K562 (cell line): ENCODE measurements around the gene RASSF6. TPM values are rescaled to one million over a fixed set of nuclear protein-coding genes. Genes with fewer than 3 reads are reported as not detected.

ENCODE experiments used
- ATAC-seq: fragments of 200-7000 bp; cut with Tn5 transposase; 3 replicates; pipeline ENCODE4 v1.9.1; 2020; ENCODE audit warnings: moderate library complexity
- BruUV-seq: library from RNA; stranded (reverse); fragments of 400-500 nt; replicated peaks from 2 replicates; lab custom pipeline; 2021; lab: Mats Ljungman, UMichigan
- CTCF ChIA-PET: fragments of 300-600 bp; formaldehyde crosslinking; extraction: SDS; loops from one replicate; lab custom pipeline; 2021; ENCODE audit warnings: low intra/inter-chr PET ratio; lab: Yijun Ruan, JAX
- POLR2A ChIA-PET: fragments of 300-600, 350-650 bp; sonication (Branson Sonifier 250); formaldehyde crosslinking; extraction: SDS; loops from one replicate; lab custom pipeline; 2021; ENCODE audit warnings: antibody characterized with exemption, inconsistent platforms; lab: Yijun Ruan, JAX
- DNase-seq, 4 experiments: peaks; one replicate each; pipeline versions ENCODE4 v3.0.0 to v3.0.0-alpha.2; 2011 to 2018; ENCODE audit warnings: low spot score in 3 of 4, mixed read lengths in 3 of 4; ENCODE audit errors: extremely low read depth in 1 of 4
- FAIRE-seq: peaks from 2 replicates; lab custom pipeline; 2011; peaks lifted over from hg19 to GRCh38; lab: Jason Lieb, UNC
- H2AFZ ChIP-seq: 2 replicates; pipeline ENCODE4 v1.6.0; 2011; ENCODE audit warnings: low read depth, low read length, control low read depth, inconsistent platforms
- H3K27ac ChIP-seq: fragments of 200-600 bp; 3 replicates; pipeline ENCODE4 v1.8.0; 2011; ENCODE audit warnings: low read depth, mild to moderate bottlenecking, control low read depth, inconsistent platforms, low read length, moderate library complexity, mixed read lengths; ENCODE audit errors: extremely low read depth
- H3K27me3 ChIP-seq, 2 experiments: fragments of 300-600 bp in 1 of 2; 2 replicates in 1 of 2; 3 replicates in 1 of 2; pipeline versions ENCODE4 v1.6.0 to v1.8.0; 2011; ENCODE audit warnings: inconsistent platforms in 2 of 2, low read length in 2 of 2, mild to moderate bottlenecking in 1 of 2, mixed read lengths in 1 of 2, moderate library complexity in 1 of 2; ENCODE audit not compliant: control insufficient read depth in 2 of 2, insufficient read depth in 2 of 2
- H3K36me3 ChIP-seq: fragments of 300-600 bp; 3 replicates; pipeline ENCODE4 v1.8.0; 2011; ENCODE audit warnings: mild to moderate bottlenecking, low read length, inconsistent platforms; ENCODE audit not compliant: control insufficient read depth, insufficient read depth
- H3K4me1 ChIP-seq, 2 experiments: fragments of 200-600 bp in 1 of 2; replicated peaks in 1 of 2; 2 replicates in 1 of 2; 3 replicates in 1 of 2; pipeline versions ENCODE4 v1.5.1 to v1.8.0; 2011; ENCODE audit warnings: inconsistent platforms in 2 of 2, low read length in 2 of 2, mild to moderate bottlenecking in 1 of 2, mixed read lengths in 1 of 2, moderate library complexity in 1 of 2; ENCODE audit not compliant: control insufficient read depth in 2 of 2, insufficient read depth in 2 of 2
- H3K4me2 ChIP-seq: 2 replicates; pipeline ENCODE4 v1.6.1; 2011; ENCODE audit warnings: low read length, control low read depth, inconsistent platforms, mixed read lengths; ENCODE audit not compliant: insufficient read depth
- H3K4me3 ChIP-seq: fragments of 200-600 bp; sonication (generic), shearing (Covaris generic); 2 replicates; pipeline ENCODE4 v1.5.1; 2016; ENCODE audit warnings: control low read depth, inconsistent platforms
- H3K79me2 ChIP-seq: fragments of 200-600 bp; 3 replicates; pipeline ENCODE4 v1.8.0; 2011; ENCODE audit warnings: low read length, inconsistent platforms; ENCODE audit not compliant: control insufficient read depth, insufficient read depth
- H3K9ac ChIP-seq, 2 experiments: 2 replicates each; pipeline versions ENCODE4 v1.6.0 to v1.6.1; 2011; ENCODE audit warnings: low read depth in 2 of 2, low read length in 2 of 2, control low read depth in 1 of 2, inconsistent platforms in 1 of 2, mild to moderate bottlenecking in 1 of 2, mixed read lengths in 1 of 2; ENCODE audit not compliant: insufficient read depth in 1 of 2
- H3K9me1 ChIP-seq: one replicate; pipeline ENCODE4 v1.6.0; 2011; ENCODE audit warnings: inconsistent platforms, mild to moderate bottlenecking, low read length, moderate library complexity; ENCODE audit not compliant: control insufficient read depth, insufficient read depth
- H3K9me3 ChIP-seq: replicated peaks from 2 replicates; pipeline ENCODE4 v1.5.1; 2011; ENCODE audit warnings: low read depth, low read length, inconsistent platforms; ENCODE audit not compliant: control insufficient read depth, insufficient read depth
- H4K20me1 ChIP-seq: replicated peaks from 2 replicates; pipeline ENCODE4 v1.6.1; 2011; ENCODE audit warnings: low read length, inconsistent platforms, mixed read lengths; ENCODE audit not compliant: control insufficient read depth, insufficient read depth
- CBFA2T2 ChIP-seq: fragments of 450-650 bp; conservative IDR thresholded peaks from 2 replicates; pipeline ENCODE4 v1.6.1; 2017; ENCODE audit warnings: mild to moderate bottlenecking
- HMGN3 ChIP-seq: IDR thresholded peaks from 2 replicates; pipeline ENCODE4 v1.6.1; 2011; ENCODE audit warnings: borderline replicate concordance, low read depth, mild to moderate bottlenecking, mixed read lengths, low read length; ENCODE audit not compliant: insufficient read length; ENCODE audit errors: extremely low read depth
- KAT8 ChIP-seq: fragments of 450-650 bp; IDR thresholded peaks from 2 replicates; pipeline ENCODE4 v1.6.1; 2016; ENCODE audit warnings: low read depth, mild to moderate bottlenecking
- RAD51 ChIP-seq: fragments of 450-650 bp; IDR thresholded peaks from 2 replicates; pipeline ENCODE4 v1.7.1; 2016; ENCODE audit warnings: low read depth, mild to moderate bottlenecking, borderline replicate concordance
- RBM22 ChIP-seq: fragments of 200-400 bp; formaldehyde crosslinking; IDR thresholded peaks from 2 replicates; pipeline ENCODE4 v1.6.1; 2018; ENCODE audit warnings: low read length, low read depth; ENCODE audit not compliant: poor library complexity, severe bottlenecking
- RBM39 ChIP-seq: fragments of 200-400 bp; formaldehyde crosslinking; optimal IDR thresholded peaks from 2 replicates; pipeline ENCODE3; 2018; ENCODE audit warnings: low read depth, low read length
- TOE1 ChIP-seq, 2 experiments: fragments of 450-650 bp in 1 of 2; sonication (generic) in 1 of 2; formaldehyde crosslinking in 1 of 2; IDR thresholded peaks; 2 replicates each; pipeline versions ENCODE4 v1.7.1 to v1.8.0; 2016 to 2022; ENCODE audit warnings: borderline replicate concordance in 2 of 2, mild to moderate bottlenecking in 2 of 2, antibody characterized with exemption in 1 of 2, inconsistent platforms in 1 of 2, low read depth in 1 of 2, missing genetic modification reagents in 1 of 2, moderate library complexity in 1 of 2
- ZBTB1 ChIP-seq: sonication (generic); formaldehyde crosslinking; IDR thresholded peaks from 2 replicates; pipeline ENCODE4 v1.8.1; 2023; ENCODE audit warnings: missing genetic modification reagents, low read depth, mild to moderate bottlenecking, borderline replicate concordance
- ZNF766 ChIP-seq: fragments of 200-800 bp; sonication (Bioruptor generic); conservative IDR thresholded peaks from 2 replicates; pipeline ENCODE4 v1.6.1; 2016; ENCODE audit warnings: missing genetic modification characterization, missing compliant biosample characterization
- WGBS: fragments of 100-300 bp; shearing (Covaris generic); methylation state at CpG from one replicate; pipeline ENCODE4 v1.1.6; 2016; ENCODE audit warnings: low coverage, mixed read lengths; ENCODE audit not compliant: insufficient coverage; ENCODE audit errors: missing lambda C conversion rate; 5-methylcytosine and 5-hydroxymethylcytosine counted together
- in situ Hi-C: fragments of 300-500 bp; cut with MboI; formaldehyde crosslinking; loops from 4 replicates; pipeline ENCODE4 v1.15.0; 2018; ENCODE audit warnings: inconsistent platforms, mixed read lengths
- intact Hi-C: fragments of 100-400 bp; cut with micrococcal nuclease; formaldehyde crosslinking; loops from 2 replicates; pipeline ENCODE4 v1.14.2; 2022
- polyA plus RNA-seq, 8 experiments: library from polyadenylated mRNA; depleted of rRNA in 4 of 8; stranded (reverse) in 5 of 8; unstranded in 3 of 8; fragments of >200 nt; fragmentation: Nextera tagmentation in 2 of 8; fragmentation: Illumina TruSeq in 1 of 8; extraction: Ambion mirVana in 2 of 8; extraction: Trizol in 1 of 8; gene quantifications; 2 replicates each; pipeline versions ENCODE4 v1.2.1 to v1.2.3, GENCODE V29; 2011 to 2014; ENCODE audit warnings: inconsistent platforms in 1 of 8, missing spikeins in 1 of 8
- total RNA-seq, 7 experiments: library from RNA; depleted of rRNA in 6 of 7; stranded (reverse); fragments of >200 nt in 6 of 7; fragmentation: Illumina TruSeq in 2 of 7; extraction: Trizol in 2 of 7; gene quantifications; 2 replicates each; pipeline versions ENCODE4 v1.2.1 to v1.2.3, GENCODE V29; 2011 to 2021; ENCODE audit warnings: low replicate concordance in 1 of 7
- TF ChIP-seq, protein P1 (sequence below): fragments of 450-650 bp; formaldehyde crosslinking; IDR thresholded peaks from 2 replicates; pipeline ENCODE4 v1.4.0; 2020; ENCODE audit warnings: mild to moderate bottlenecking, mixed read lengths
- TF ChIP-seq, protein P2 (sequence below): fragments of 200-800 bp; sonication (Bioruptor generic); IDR thresholded peaks from 2 replicates; pipeline ENCODE4 v1.6.1; 2017; ENCODE audit warnings: missing genetic modification characterization, missing compliant biosample characterization
- TF ChIP-seq, protein P3 (sequence below), 2 experiments: fragments of 200-800 bp in 1 of 2; sonication (Bioruptor generic) in 1 of 2; sonication (generic) in 1 of 2; formaldehyde crosslinking in 1 of 2; IDR thresholded peaks in 1 of 2; conservative IDR thresholded peaks in 1 of 2; 2 replicates each; pipeline versions ENCODE4 v1.5.0 to v1.6.1; 2016 to 2020; ENCODE audit warnings: missing compliant biosample characterization in 1 of 2, missing genetic modification characterization in 1 of 2, missing genetic modification reagents in 1 of 2
- TF ChIP-seq, protein P4 (sequence below): sonication (generic); formaldehyde crosslinking; IDR thresholded peaks from 2 replicates; pipeline ENCODE4 v1.8.1; 2022; ENCODE audit warnings: missing genetic modification reagents

The RASSF6 gene
- total and polyA plus RNA-seq, 9 of the 15 experiments (the other 6 are each of a cell fraction or from before 2014, with no cell fraction given): under 0.01 to 0.25 (median 0.06) TPM; not detected in 1

DNA sequence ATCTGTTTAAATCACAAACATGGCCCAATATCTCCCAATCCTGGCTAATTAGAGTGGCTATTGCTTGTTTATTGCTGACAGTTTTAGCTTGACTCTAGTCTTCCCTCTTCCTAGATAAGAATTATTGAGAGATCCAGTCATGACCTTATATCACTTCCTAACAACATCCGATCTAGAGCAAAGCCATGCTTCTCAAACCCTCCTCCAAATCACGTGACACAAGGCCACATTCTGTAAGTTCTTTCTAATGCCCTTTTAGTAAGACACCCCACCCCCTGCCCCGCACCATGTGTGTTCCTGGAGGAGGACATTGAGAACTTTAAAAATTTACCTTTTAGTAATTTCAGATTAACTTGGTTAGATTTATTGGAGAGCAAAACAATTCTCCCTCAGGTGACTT is 40.6 kb upstream of the RASSF6 start:
- Histone ChIP-seq H3K27ac (no peak overlapping the region), H3K79me2 (no peaks in the 10 kb centered on the region), H3K9me1 (no peaks in the 10 kb centered on the region), H3K27me3 (no peaks in the 10 kb centered on the region), H3K4me1 (no peaks in the 10 kb centered on the region; a peak in 1 of 5 replicates), H3K9me3 (no peaks in the 10 kb centered on the region), H3K4me3 (no peak overlapping the region), H3K36me3 (no peaks in the 10 kb centered on the region), H2AFZ (no peak overlapping the region), H3K9ac (no peak overlapping the region), H3K4me2 (no peak overlapping the region), H4K20me1 (no peaks in the 10 kb centered on the region)
- in situ Hi-C loops (loop anchor here (10.0 kb wide), 1 partner anchor 374 kb away; the partner anchor contains the start of gene CXCL3), intact Hi-C loops (loop anchor here (5.0 kb wide), 3 partner anchors 66 to 651 kb away; partner anchors contain the start of gene CXCL3)
- POLR2A ChIA-PET: interaction anchor here (0.5 kb wide), 1 partner anchor 155 kb away, joined by 3 read pairs; no protein-coding TSS in a partner anchor
- no TSS peak for BruUV-seq
- 25% methylated on average over 2 of the region's 3 CpGs for WGBS
- CTCF ChIA-PET: no interaction called here
- FAIRE-seq: peak; percentile 64
- DNase-seq: no peak
- no peak for ATAC-seq
- peak; percentile 36; the same call in 1 of the 2 replicates for TF ChIP-seq TOE1 (IDR thresholded peaks at IDR 0.05; ENCODE audit: borderline replicate concordance)
- TF ChIP-seq TOE1 (CRISPR knock-in tag; IDR thresholded peaks at IDR 0.05; ENCODE audit: borderline replicate concordance, low read depth): no peak
- no peak for TF ChIP-seq ZNF766
- TF ChIP-seq CBFA2T2: peak; percentile 18; the same call in 1 of the 2 replicates
- TF ChIP-seq HMGN3: no peak
- TF ChIP-seq, protein P1, sequence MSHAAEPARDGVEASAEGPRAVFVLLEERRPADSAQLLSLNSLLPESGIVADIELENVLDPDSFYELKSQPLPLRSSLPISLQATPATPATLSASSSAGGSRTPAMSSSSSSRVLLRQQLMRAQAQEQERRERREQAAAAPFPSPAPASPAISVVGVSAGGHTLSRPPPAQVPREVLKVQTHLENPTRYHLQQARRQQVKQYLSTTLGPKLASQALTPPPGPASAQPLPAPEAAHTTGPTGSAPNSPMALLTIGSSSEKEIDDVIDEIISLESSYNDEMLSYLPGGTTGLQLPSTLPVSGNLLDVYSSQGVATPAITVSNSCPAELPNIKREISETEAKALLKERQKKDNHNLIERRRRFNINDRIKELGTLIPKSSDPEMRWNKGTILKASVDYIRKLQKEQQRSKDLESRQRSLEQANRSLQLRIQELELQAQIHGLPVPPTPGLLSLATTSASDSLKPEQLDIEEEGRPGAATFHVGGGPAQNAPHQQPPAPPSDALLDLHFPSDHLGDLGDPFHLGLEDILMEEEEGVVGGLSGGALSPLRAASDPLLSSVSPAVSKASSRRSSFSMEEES (CRISPR knock-in tag): peak; percentile 83
- TF ChIP-seq KAT8: no peak
- TF ChIP-seq RAD51: peak; percentile 59; the same call in 1 of the 2 replicates
- no peak for TF ChIP-seq RBM22
- TF ChIP-seq, protein P2, sequence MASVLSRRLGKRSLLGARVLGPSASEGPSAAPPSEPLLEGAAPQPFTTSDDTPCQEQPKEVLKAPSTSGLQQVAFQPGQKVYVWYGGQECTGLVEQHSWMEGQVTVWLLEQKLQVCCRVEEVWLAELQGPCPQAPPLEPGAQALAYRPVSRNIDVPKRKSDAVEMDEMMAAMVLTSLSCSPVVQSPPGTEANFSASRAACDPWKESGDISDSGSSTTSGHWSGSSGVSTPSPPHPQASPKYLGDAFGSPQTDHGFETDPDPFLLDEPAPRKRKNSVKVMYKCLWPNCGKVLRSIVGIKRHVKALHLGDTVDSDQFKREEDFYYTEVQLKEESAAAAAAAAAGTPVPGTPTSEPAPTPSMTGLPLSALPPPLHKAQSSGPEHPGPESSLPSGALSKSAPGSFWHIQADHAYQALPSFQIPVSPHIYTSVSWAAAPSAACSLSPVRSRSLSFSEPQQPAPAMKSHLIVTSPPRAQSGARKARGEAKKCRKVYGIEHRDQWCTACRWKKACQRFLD: no peak
- TF ChIP-seq RBM39: no peak
- TF ChIP-seq, protein P3, sequence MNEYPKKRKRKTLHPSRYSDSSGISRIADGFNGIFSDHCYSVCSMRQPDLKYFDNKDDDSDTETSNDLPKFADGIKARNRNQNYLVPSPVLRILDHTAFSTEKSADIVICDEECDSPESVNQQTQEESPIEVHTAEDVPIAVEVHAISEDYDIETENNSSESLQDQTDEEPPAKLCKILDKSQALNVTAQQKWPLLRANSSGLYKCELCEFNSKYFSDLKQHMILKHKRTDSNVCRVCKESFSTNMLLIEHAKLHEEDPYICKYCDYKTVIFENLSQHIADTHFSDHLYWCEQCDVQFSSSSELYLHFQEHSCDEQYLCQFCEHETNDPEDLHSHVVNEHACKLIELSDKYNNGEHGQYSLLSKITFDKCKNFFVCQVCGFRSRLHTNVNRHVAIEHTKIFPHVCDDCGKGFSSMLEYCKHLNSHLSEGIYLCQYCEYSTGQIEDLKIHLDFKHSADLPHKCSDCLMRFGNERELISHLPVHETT (CRISPR knock-in tag; conservative IDR thresholded peaks at IDR 0.05 in 1 of 2, IDR thresholded peaks at IDR 0.05 in 1 of 2): no peak
- no peak for TF ChIP-seq ZBTB1 (CRISPR knock-in tag)
- TF ChIP-seq, protein P4, sequence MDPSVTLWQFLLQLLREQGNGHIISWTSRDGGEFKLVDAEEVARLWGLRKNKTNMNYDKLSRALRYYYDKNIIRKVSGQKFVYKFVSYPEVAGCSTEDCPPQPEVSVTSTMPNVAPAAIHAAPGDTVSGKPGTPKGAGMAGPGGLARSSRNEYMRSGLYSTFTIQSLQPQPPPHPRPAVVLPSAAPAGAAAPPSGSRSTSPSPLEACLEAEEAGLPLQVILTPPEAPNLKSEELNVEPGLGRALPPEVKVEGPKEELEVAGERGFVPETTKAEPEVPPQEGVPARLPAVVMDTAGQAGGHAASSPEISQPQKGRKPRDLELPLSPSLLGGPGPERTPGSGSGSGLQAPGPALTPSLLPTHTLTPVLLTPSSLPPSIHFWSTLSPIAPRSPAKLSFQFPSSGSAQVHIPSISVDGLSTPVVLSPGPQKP (CRISPR knock-in tag): no peak
